Immature natural killer cell (primary cell): ENCODE results near the gene UBALD1. TPM values are rescaled to one million over a fixed set of nuclear protein-coding genes. Genes with fewer than 3 reads are reported as not detected.

Source experiments
- DNase-seq, 3 donors: peaks; one replicate each; pipeline ENCODE4 v3.0.0; 2022; ENCODE audit warnings: mixed read lengths in 1 of 3
- H3K27ac Mint-ChIP-seq, 6 donors: one replicate each; pipeline ENCODE4 v1.8.0; 2020; ENCODE audit warnings: mixed read lengths in 6 of 6, mild to moderate bottlenecking in 5 of 6, inconsistent platforms in 4 of 6, moderate library complexity in 3 of 6
- H3K27me3 Mint-ChIP-seq, 3 donors: one replicate each; pipeline ENCODE4 v1.8.0; 2020 to 2021; ENCODE audit warnings: low read depth in 3 of 3, mild to moderate bottlenecking in 3 of 3, mixed read lengths in 3 of 3, moderate library complexity in 3 of 3, inconsistent platforms in 1 of 3
- H3K36me3 Mint-ChIP-seq, 3 donors: one replicate each; pipeline ENCODE4 v1.8.0; 2020; ENCODE audit warnings: mixed read lengths in 3 of 3, inconsistent platforms in 2 of 3, mild to moderate bottlenecking in 2 of 3
- H3K4me1 Mint-ChIP-seq, 2 donors: one replicate each; pipeline ENCODE4 v1.8.0; 2020; ENCODE audit warnings: inconsistent platforms in 2 of 2, mild to moderate bottlenecking in 2 of 2, mixed read lengths in 2 of 2, moderate library complexity in 1 of 2
- H3K4me3 Mint-ChIP-seq, 5 donors: one replicate each; pipeline ENCODE4 v1.8.0; 2020; ENCODE audit warnings: mild to moderate bottlenecking in 5 of 5, mixed read lengths in 5 of 5, inconsistent platforms in 3 of 5, moderate library complexity in 3 of 5
- H3K9me3 Mint-ChIP-seq, 6 donors: one replicate each; pipeline ENCODE4 v1.8.0; 2020; ENCODE audit warnings: mild to moderate bottlenecking in 6 of 6, mixed read lengths in 6 of 6, inconsistent platforms in 4 of 6, moderate library complexity in 3 of 6
- polyA plus RNA-seq, 3 donors: library from polyadenylated mRNA; unstranded; fragments of 300-500 nt; fragmentation: Illumina TruSeq; gene quantifications; one replicate each; pipeline ENCODE4 v1.2.3, GENCODE V29; 2021

Gene UBALD1
- polyA plus RNA-seq, 3 donors from 2014 or later, result 2.3 to 11.8 (median 6.5) TPM

- Mint-ChIP-seq H3K4me3 (no peak overlapping the region), H3K27ac (peak overlapping the region in 1 of 6 donors; percentile 46), H3K4me1 (peaks cover 32 to 36% of the 10 kb centered on the region in 2 donors), H3K36me3 (peaks cover 0 to 5% (median 0%) of the 10 kb centered on the region in 3 donors), H3K27me3 (no peaks in the 10 kb centered on the region), H3K9me3 (no peaks in the 10 kb centered on the region)
- DNase-seq, result no peak
These were observed 22.9 kb upstream of the UBALD1 start for GRCh38 chr16:4637501-4638166.

GRCh38 chr16:4636196-4636595, 21.5 kb upstream of the UBALD1 start:
- Mint-ChIP-seq H3K4me1 (peaks cover 30 to 43% of the 10 kb centered on the region in 2 donors), H3K36me3 (peaks cover 2 to 10% (median 3%) of the 10 kb centered on the region in 3 donors), H3K27ac (peak overlapping the region in 2 of 6 donors; percentile 17 to 74), H3K9me3 (no peaks in the 10 kb centered on the region), H3K4me3 (no peak overlapping the region), H3K27me3 (no peaks in the 10 kb centered on the region)
- DNase-seq, result no peak

GRCh38 chr16:4634768-4635167, 20.1 kb upstream of the UBALD1 start:
- DNase-seq, result no peak
- H3K27ac Mint-ChIP-seq, result no peak overlapping the region
- H3K36me3 Mint-ChIP-seq, result peaks cover 4 to 12% (median 7%) of the 10 kb centered on the region in 3 donors
- H3K4me3 Mint-ChIP-seq, result no peak overlapping the region
- peaks cover 18 to 33% of the 10 kb centered on the region in 2 donors for H3K4me1 Mint-ChIP-seq
- no peaks in the 10 kb centered on the region for H3K27me3 Mint-ChIP-seq
- H3K9me3 Mint-ChIP-seq, result no peaks in the 10 kb centered on the region

- no peaks in the 10 kb centered on the region for H3K27me3 Mint-ChIP-seq
- H3K27ac Mint-ChIP-seq, result no peak overlapping the region
- H3K4me3 Mint-ChIP-seq, result no peak overlapping the region
- peaks cover 4 to 12% (median 7%) of the 10 kb centered on the region in 3 donors for H3K36me3 Mint-ChIP-seq
- peaks cover 15 to 31% of the 10 kb centered on the region in 2 donors for H3K4me1 Mint-ChIP-seq
- no peaks in the 10 kb centered on the region for H3K9me3 Mint-ChIP-seq
- DNase-seq, result no peak
These were observed 19.4 kb upstream of the UBALD1 start for GRCh38 chr16:4633910-4634635.

- peaks cover 4 to 11% (median 7%) of the 10 kb centered on the region in 3 donors for H3K36me3 Mint-ChIP-seq
- no peaks in the 10 kb centered on the region for H3K9me3 Mint-ChIP-seq
- no peak overlapping the region for H3K4me3 Mint-ChIP-seq
- peaks cover 23 to 40% of the 10 kb centered on the region in 2 donors for H3K4me1 Mint-ChIP-seq
- DNase-seq, result no peak
- H3K27ac Mint-ChIP-seq, result peak overlapping the region in 1 of 6 donors; percentile 24
- peaks cover 0 to 3% (median 0%) of the 10 kb centered on the region in 3 donors for H3K27me3 Mint-ChIP-seq
These were observed 16.8 kb upstream of the UBALD1 start for GRCh38 chr16:4631444-4631843.

- H3K36me3 Mint-ChIP-seq, result peaks cover 4 to 7% (median 7%) of the 10 kb centered on the region in 3 donors
- no peak overlapping the region for H3K4me3 Mint-ChIP-seq
- H3K9me3 Mint-ChIP-seq, result no peaks in the 10 kb centered on the region
- DNase-seq, result no peak
- peaks cover 43 to 53% of the 10 kb centered on the region in 2 donors for H3K4me1 Mint-ChIP-seq
- peak overlapping the region in 1 of 6 donors; percentile 28 for H3K27ac Mint-ChIP-seq
- peaks cover 3 to 12% (median 7%) of the 10 kb centered on the region in 3 donors for H3K27me3 Mint-ChIP-seq
These were observed 13.6 kb upstream of the UBALD1 start for GRCh38 chr16:4628283-4628682.

- Mint-ChIP-seq H3K4me1 (peaks cover 41 to 46% of the 10 kb centered on the region in 2 donors), H3K4me3 (peak overlapping the region; percentile 94 to 99 (median 98)), H3K27ac (peak overlapping the region; percentile 96 to 100 (median 98)), H3K36me3 (peaks cover 4 to 6% (median 4%) of the 10 kb centered on the region in 3 donors), H3K27me3 (peaks cover 3 to 12% (median 7%) of the 10 kb centered on the region in 3 donors), H3K9me3 (no peaks in the 10 kb centered on the region)
- no peak for DNase-seq
These were observed 11.7 kb upstream of the UBALD1 start for GRCh38 chr16:4626396-4626795.

- H3K4me3 Mint-ChIP-seq, result peak overlapping the region; percentile 94 to 99 (median 98)
- H3K4me1 Mint-ChIP-seq, result peaks cover 38 to 40% of the 10 kb centered on the region in 2 donors
- no peaks in the 10 kb centered on the region for H3K9me3 Mint-ChIP-seq
- no peaks in the 10 kb centered on the region for H3K36me3 Mint-ChIP-seq
- no peak for DNase-seq
- H3K27me3 Mint-ChIP-seq, result peaks cover 3 to 12% (median 8%) of the 10 kb centered on the region in 3 donors
- H3K27ac Mint-ChIP-seq, result peak overlapping the region; percentile 96 to 100 (median 98)
These were observed 11.0 kb upstream of the UBALD1 start for GRCh38 chr16:4625560-4626159.

- peaks cover 3 to 12% (median 8%) of the 10 kb centered on the region in 3 donors for H3K27me3 Mint-ChIP-seq
- H3K9me3 Mint-ChIP-seq, result no peaks in the 10 kb centered on the region
- peak overlapping the region; percentile 94 to 99 (median 98) for H3K4me3 Mint-ChIP-seq
- peak overlapping the region; percentile 96 to 100 (median 98) for H3K27ac Mint-ChIP-seq
- peaks cover 38 to 40% of the 10 kb centered on the region in 2 donors for H3K4me1 Mint-ChIP-seq
- H3K36me3 Mint-ChIP-seq, result no peaks in the 10 kb centered on the region
- peak; percentile 78 to 84 (median 80) for DNase-seq
These were observed 10.3 kb upstream of the UBALD1 start for GRCh38 chr16:4624827-4625559.

GRCh38 chr16:4624015-4624826, 9.5 kb upstream of the UBALD1 start, which contains the start of gene MGRN1:
Gene MGRN1, plus strand, starts transcription at chr16:4624826. Its CDS starts 135 bp downstream, at chr16:4624961.
- Mint-ChIP-seq H3K36me3 (no peaks in the 10 kb centered on the region), H3K4me3 (peak within 1 kb of the TSS; percentile 94 to 99 (median 98)), H3K27me3 (peaks cover 3 to 12% (median 8%) of the 10 kb centered on the region in 3 donors), H3K4me1 (peaks cover 37 to 38% of the 10 kb centered on the region in 2 donors), H3K27ac (peak within 1 kb of the TSS; percentile 97 to 100 (median 100)), H3K9me3 (no peaks in the 10 kb centered on the region)
- DNase-seq, result peak; percentile 90 to 94 (median 94)

GRCh38 chr16:4623593-4623992, 8.9 kb upstream of the UBALD1 start:
- Mint-ChIP-seq H3K27me3 (peaks cover 3 to 11% (median 8%) of the 10 kb centered on the region in 3 donors), H3K36me3 (no peaks in the 10 kb centered on the region), H3K4me1 (peaks cover 32 to 33% of the 10 kb centered on the region in 2 donors), H3K27ac (peak overlapping the region; percentile 97 to 100 (median 99)), H3K4me3 (peak overlapping the region; percentile 10 to 98 (median 54)), H3K9me3 (no peaks in the 10 kb centered on the region)
- DNase-seq, result no peak

- H3K4me1 Mint-ChIP-seq, result peaks cover 15 to 23% of the 10 kb centered on the region in 2 donors
- peaks cover 0 to 6% (median 4%) of the 10 kb centered on the region in 3 donors for H3K27me3 Mint-ChIP-seq
- peak overlapping the region in 1 of 6 donors; percentile 45 for H3K27ac Mint-ChIP-seq
- no peak overlapping the region for H3K4me3 Mint-ChIP-seq
- H3K9me3 Mint-ChIP-seq, result no peaks in the 10 kb centered on the region
- no peak for DNase-seq
- H3K36me3 Mint-ChIP-seq, result no peaks in the 10 kb centered on the region
These were observed 4.1 kb upstream of the UBALD1 start for GRCh38 chr16:4618645-4619418.
